B cell (primary cell): ENCODE results near the gene LIMS2. TPM values are rescaled to one million over a fixed set of nuclear protein-coding genes. Genes with fewer than 3 reads are reported as not detected.

Source experiments
- ATAC-seq: fragments of 200-7000 bp; cut with Tn5 transposase; one replicate; pipeline ENCODE4 v1.10.0; 2021; ENCODE audit warnings: low read depth, mild to moderate bottlenecking, moderate number of reproducible peaks, moderate library complexity
- CTCF ChIA-PET: fragments of 350-600 bp; sonication (Branson Sonifier 250); formaldehyde crosslinking; loops from one replicate; lab custom pipeline; 2021; ENCODE audit warnings: antibody characterized with exemption, inconsistent platforms; lab: Charles Lee
- POLR2A ChIA-PET: fragments of 350-600 bp; sonication (Branson Sonifier 250); formaldehyde crosslinking; loops from one replicate; lab custom pipeline; 2021; ENCODE audit warnings: antibody characterized with exemption; lab: Charles Lee
- DNase-seq: peaks from one replicate; pipeline ENCODE4 v3.0.0; 2013
- H2AFZ ChIP-seq: 2 replicates; pipeline ENCODE4 v1.6.1; 2012; ENCODE audit warnings: mild to moderate bottlenecking, low read depth, low read length; ENCODE audit not compliant: insufficient read depth, poor library complexity, severe bottlenecking
- H3K27ac ChIP-seq, 2 donors: 1 replicate in 1 of 2; 2 replicates in 1 of 2; pipeline ENCODE4 v1.5.1; 2012 to 2013; ENCODE audit warnings: low read length in 2 of 2, mild to moderate bottlenecking in 2 of 2, moderate library complexity in 1 of 2
- H3K27me3 ChIP-seq, 4 experiments: fragments of 200-600 bp in 1 of 4; sonication (generic) in 1 of 4; replicated peaks in 1 of 4; 1 replicate in 2 of 4; 2 replicates in 2 of 4; pipeline versions ENCODE4 v1.6.1 to v1.7.0; 2013 to 2016; ENCODE audit warnings: low read length in 3 of 4, mild to moderate bottlenecking in 2 of 4, mixed read lengths in 1 of 4, moderate library complexity in 1 of 4; ENCODE audit not compliant: insufficient read depth in 4 of 4, control insufficient read depth in 3 of 4; ENCODE audit errors: control extremely low read depth in 1 of 4
- H3K36me3 ChIP-seq, 2 experiments: replicated peaks in 1 of 2; 1 replicate in 1 of 2; 2 replicates in 1 of 2; pipeline versions ENCODE4 v1.6.1 to v1.7.1; 2013; ENCODE audit warnings: low read length in 1 of 2; ENCODE audit not compliant: insufficient read depth in 2 of 2, control insufficient read depth in 1 of 2; ENCODE audit errors: control extremely low read depth in 1 of 2, extremely low read depth in 1 of 2
- H3K4me1 ChIP-seq, 2 donors: fragments of 200-600 bp in 1 of 2; sonication (generic) in 1 of 2; 1 replicate in 1 of 2; 2 replicates in 1 of 2; pipeline versions ENCODE4 v1.5.1 to v1.6.1; 2013 to 2017; ENCODE audit warnings: low read length in 2 of 2; ENCODE audit not compliant: control insufficient read depth in 2 of 2, insufficient read depth in 2 of 2
- H3K4me2 ChIP-seq: replicated peaks from 2 replicates; pipeline ENCODE3; 2012; ENCODE audit warnings: mild to moderate bottlenecking, low read depth, low read length; ENCODE audit not compliant: poor library complexity, severe bottlenecking
- H3K4me3 ChIP-seq, 5 experiments: fragments of 200-600 bp in 1 of 5; sonication (generic) in 1 of 5; 1 replicate in 3 of 5; 2 replicates in 2 of 5; pipeline versions ENCODE4 v1.5.1 to v1.7.0; 2011 to 2016; ENCODE audit warnings: low read length in 4 of 5, mild to moderate bottlenecking in 4 of 5, low read depth in 2 of 5, control low read depth in 1 of 5, moderate library complexity in 1 of 5; ENCODE audit not compliant: insufficient read depth in 1 of 5; ENCODE audit errors: control extremely low read depth in 1 of 5, extremely low read depth in 1 of 5
- H3K79me2 ChIP-seq: fragments of 200-600 bp; sonication (generic); one replicate; pipeline ENCODE4 v1.6.0; 2016; ENCODE audit warnings: low read length; ENCODE audit not compliant: control insufficient read depth, insufficient read depth
- H3K9ac ChIP-seq: fragments of 200-600 bp; sonication (generic); 2 replicates; pipeline ENCODE4 v1.6.1; 2017; ENCODE audit warnings: mild to moderate bottlenecking, low read length, moderate library complexity
- H3K9me3 ChIP-seq, 3 donors: one replicate each; pipeline versions ENCODE4 v1.6.1 to v1.7.1; 2013; ENCODE audit warnings: low read length in 2 of 3; ENCODE audit not compliant: control insufficient read depth in 2 of 3, insufficient read depth in 1 of 3; ENCODE audit errors: control extremely low read depth in 1 of 3
- H4K20me1 ChIP-seq: 2 replicates; pipeline ENCODE4 v1.6.0; 2012; ENCODE audit warnings: mild to moderate bottlenecking, low read length; ENCODE audit not compliant: insufficient read depth, control insufficient read depth, poor library complexity, severe bottlenecking
- H3K27ac Mint-ChIP-seq: one replicate; pipeline ENCODE4 v1.8.0; 2021; ENCODE audit warnings: mixed read lengths
- H3K27me3 Mint-ChIP-seq: one replicate; pipeline ENCODE4 v1.8.0; 2021; ENCODE audit warnings: mixed read lengths
- H3K4me1 Mint-ChIP-seq: one replicate; pipeline ENCODE4 v1.8.0; 2021; ENCODE audit warnings: mixed read lengths
- H3K4me3 Mint-ChIP-seq: one replicate; pipeline ENCODE4 v1.8.0; 2021; ENCODE audit warnings: mixed read lengths
- H3K9me3 Mint-ChIP-seq: one replicate; pipeline ENCODE4 v1.8.0; 2022; ENCODE audit warnings: mixed read lengths; ENCODE audit not compliant: insufficient read depth
- CTCF ChIP-seq: fragments of 200-600 bp; IDR thresholded peaks from one replicate; pipeline ENCODE4 v1.8.0; 2022; ENCODE audit warnings: antibody characterized with exemption, mild to moderate bottlenecking
- EZH2 ChIP-seq: IDR thresholded peaks from 2 replicates; pipeline ENCODE4 v1.6.1; 2012; ENCODE audit warnings: borderline replicate concordance, low read depth, mild to moderate bottlenecking, moderate library complexity, low read length; ENCODE audit not compliant: insufficient read depth, poor library complexity, severe bottlenecking
- WGBS: methylation state at CpG from one replicate; pipeline ENCODE4 v1.1.5; 2013; ENCODE audit warnings: missing lambda C conversion rate; ENCODE audit not compliant: insufficient coverage; 5-methylcytosine and 5-hydroxymethylcytosine counted together
- intact Hi-C: fragments of 100-400 bp; cut with micrococcal nuclease; formaldehyde crosslinking; loops from one replicate; pipeline ENCODE4 v1.10.0; 2022
- polyA plus RNA-seq: library from polyadenylated mRNA; depleted of rRNA; stranded (reverse); fragments of >200 nt; gene quantifications from 2 replicates; pipeline ENCODE4 v1.2.3, GENCODE V29; 2012
- total RNA-seq, 2 donors: library from RNA; stranded (reverse); fragments of 120-200 nt in 1 of 2; gene quantifications; 1 replicate in 1 of 2; 2 replicates in 1 of 2; pipeline versions ENCODE4 v1.2.3 to v1.2.4, GENCODE V29; 2013 to 2022

Gene LIMS2
- total and polyA plus RNA-seq, 2 donors (not counting 1 experiment from before 2014, with no cell fraction given) = 6.7 to 32.2 TPM

- H3K27me3 Mint-ChIP-seq = peaks cover under 1% of the 10 kb centered on the region
- POLR2A ChIA-PET = no interaction called here
- H2AFZ ChIP-seq = no peak overlapping the region
Observed at GRCh38 chr2:127683757-127684156, 8.4 kb upstream of the LIMS2 start.

DNA sequence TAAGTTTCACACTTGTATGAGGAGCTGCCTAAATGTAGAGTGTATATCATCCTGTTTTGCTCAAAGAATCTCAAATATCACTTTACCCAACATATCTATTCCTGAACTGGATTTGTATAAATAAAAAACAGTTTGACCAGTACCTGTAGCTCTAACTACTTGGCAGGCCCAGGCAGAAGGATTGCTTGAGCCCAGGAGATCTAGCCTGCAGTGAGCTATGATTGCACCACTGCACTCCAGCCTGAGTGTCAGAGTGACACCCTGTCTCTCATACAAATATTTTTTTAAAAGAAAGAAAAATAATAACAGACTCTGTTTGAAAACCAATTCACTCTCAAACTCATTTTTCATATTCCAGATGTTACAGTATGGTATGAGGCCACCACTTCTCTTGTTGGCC, 7.7 kb upstream of the LIMS2 start:
- TF ChIP-seq CTCF (no peak), EZH2 (no peak)
- Mint-ChIP-seq H3K4me1 (peaks cover 8% of the 10 kb centered on the region), H3K27ac (no peak overlapping the region), H3K4me3 (no peak overlapping the region), H3K27me3 (peaks cover 7% of the 10 kb centered on the region), H3K9me3 (no peaks in the 10 kb centered on the region)
- H3K9me3 ChIP-seq = no peaks in the 10 kb centered on the region
- no peak overlapping the region for H3K4me2 ChIP-seq
- H3K79me2 ChIP-seq = no peaks in the 10 kb centered on the region
- no peak overlapping the region for H3K9ac ChIP-seq
- DNase-seq (no peak), ATAC-seq (no peak)
- H3K4me1 ChIP-seq = peaks cover 0 to 13% of the 10 kb centered on the region in 2 donors
- H2AFZ ChIP-seq = no peak overlapping the region
- no peaks in the 10 kb centered on the region for H4K20me1 ChIP-seq
- no peak overlapping the region for H3K4me3 ChIP-seq
- POLR2A ChIA-PET = no interaction called here
- peaks cover 0 to 5% (median 0%) of the 10 kb centered on the region in 4 experiments for H3K27me3 ChIP-seq
- no peak overlapping the region for H3K27ac ChIP-seq
- CTCF ChIA-PET = no interaction called here
- intact Hi-C loops = no loop called here
- H3K36me3 ChIP-seq = no peaks in the 10 kb centered on the region

More at GRCh38 chr2:127683757-127684156, 8.4 kb upstream of the LIMS2 start:
- intact Hi-C loops = no loop called here
- no peaks in the 10 kb centered on the region for H3K79me2 ChIP-seq
- H3K27ac ChIP-seq = no peak overlapping the region
- peaks cover 0 to 5% (median under 1%) of the 10 kb centered on the region in 4 experiments for H3K27me3 ChIP-seq
- Mint-ChIP-seq H3K27ac (no peak overlapping the region), H3K9me3 (peaks cover 4% of the 10 kb centered on the region), H3K4me1 (peaks cover 8% of the 10 kb centered on the region), H3K4me3 (no peak overlapping the region)
- no peak overlapping the region for H3K4me3 ChIP-seq
- no peaks in the 10 kb centered on the region for H3K36me3 ChIP-seq
- CTCF ChIA-PET = no interaction called here
- DNase-seq (no peak), ATAC-seq (no peak)
- TF ChIP-seq EZH2 = no peak
- TF ChIP-seq CTCF = no peak
- no peaks in the 10 kb centered on the region for H4K20me1 ChIP-seq
- WGBS = 99% methylated on average over 6 of the region's 15 CpGs
- peaks cover 0 to 5% (median 0%) of the 10 kb centered on the region in 3 donors for H3K9me3 ChIP-seq
- H3K4me2 ChIP-seq = no peak overlapping the region
- H3K9ac ChIP-seq = no peak overlapping the region
- H3K4me1 ChIP-seq = peaks cover 0 to 13% of the 10 kb centered on the region in 2 donors
